HG03354 (cell line): ENCODE measurements around the gene PRKAG3.

Experiments used
- ATAC-seq: cut with Tn5 transposase; IDR thresholded peaks from one replicate; pipeline ENCODE4 v1.9.1; 2021; ENCODE audit warnings: mild to moderate bottlenecking; ENCODE audit not compliant: unreplicated experiment, poor library complexity, severe bottlenecking

Gene PRKAG3

DNA sequence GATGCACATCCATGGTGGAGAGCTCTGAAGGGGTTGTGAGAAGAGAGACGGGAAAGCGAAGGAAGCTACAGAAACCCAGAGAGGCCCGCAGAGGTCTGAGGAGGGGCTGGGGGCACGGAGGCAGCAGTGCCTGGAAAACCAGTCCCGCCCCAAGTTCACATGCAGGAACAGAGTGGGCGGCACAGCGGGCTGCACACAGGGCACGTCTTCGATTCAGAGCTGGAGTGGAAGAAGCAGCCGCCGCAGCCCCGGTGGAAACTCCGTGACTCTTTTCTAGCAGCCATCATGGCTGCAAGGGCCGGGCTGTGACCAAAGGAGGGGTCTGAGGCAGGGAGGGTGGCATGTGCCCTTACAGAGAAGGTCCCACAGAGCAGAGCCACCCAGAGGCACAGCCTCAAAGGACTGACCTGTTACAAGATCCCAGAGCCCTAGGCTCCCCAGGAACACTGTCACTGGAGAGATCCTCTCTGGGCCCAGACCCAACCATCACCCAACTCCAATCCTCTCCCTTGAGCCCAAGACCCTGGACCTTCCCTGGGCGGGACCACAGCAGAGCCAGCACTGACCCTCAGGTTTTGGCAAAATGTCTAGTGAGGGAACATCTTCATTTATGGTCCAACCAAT lies 10.7 kb downstream of the PRKAG3 start:
- ATAC-seq: no peak

DNA sequence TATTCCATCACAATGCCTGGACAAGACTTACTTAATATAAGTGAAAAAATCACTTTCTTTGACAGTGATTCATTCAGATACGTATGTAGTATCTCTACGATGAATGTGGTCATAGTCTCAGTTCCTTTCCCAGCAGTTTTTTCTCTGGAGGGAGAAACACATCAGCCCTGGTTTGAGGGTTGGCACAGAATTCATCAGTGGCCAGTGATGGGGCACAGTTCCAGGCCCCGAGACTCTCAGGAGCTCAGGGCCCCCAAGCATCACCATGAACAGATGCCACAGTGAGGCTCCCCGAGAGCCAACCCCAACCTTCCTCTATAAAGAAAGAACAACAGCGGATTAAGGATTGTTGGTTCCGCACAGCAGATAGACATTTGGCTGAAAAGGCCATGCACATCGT lies 12.5 kb downstream of the PRKAG3 start:
- ATAC-seq: no peak

DNA sequence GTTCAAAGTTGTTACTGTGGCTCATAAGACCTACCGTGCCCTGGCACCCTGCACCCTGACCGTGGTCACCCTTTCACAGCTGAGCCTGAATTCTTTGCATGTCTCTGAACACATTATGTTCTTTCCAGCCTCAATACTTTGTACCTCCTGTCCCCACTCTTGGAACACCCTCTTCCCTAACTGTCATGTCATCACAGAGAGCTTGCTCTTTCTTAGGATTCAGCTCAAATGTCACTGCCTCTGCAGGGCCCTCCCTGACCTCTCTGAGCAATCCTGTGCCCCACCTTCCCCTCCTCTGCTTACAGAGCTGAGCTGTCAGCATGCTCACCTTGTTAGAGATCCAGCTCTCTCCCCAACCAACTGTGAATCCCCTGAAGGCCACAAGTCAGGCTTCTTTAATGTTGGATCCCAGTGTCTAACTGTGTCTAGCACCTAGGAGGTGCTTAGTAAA lies 15.0 kb downstream of the PRKAG3 start:
- no peak for ATAC-seq

DNA sequence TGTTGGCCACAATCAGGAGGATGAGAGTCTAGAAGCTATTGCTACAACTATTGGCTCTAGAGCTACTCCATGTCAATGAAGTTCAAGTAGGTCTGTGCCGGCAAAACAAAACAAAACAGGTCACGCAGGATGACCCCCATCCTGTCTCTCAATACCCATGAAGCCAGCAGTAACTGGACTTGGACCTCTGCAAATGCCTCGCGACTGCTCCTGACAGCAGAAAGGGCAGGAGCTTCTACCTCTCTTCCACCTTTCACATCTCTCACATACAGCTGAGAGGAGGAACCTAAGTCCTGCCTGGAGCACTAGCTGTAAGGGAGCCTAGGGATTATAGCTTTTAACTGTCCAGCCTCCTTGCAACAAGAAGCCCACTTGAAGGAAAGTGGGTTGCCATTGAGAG lies 16.0 kb downstream of the PRKAG3 start:
- ATAC-seq: no peak

DNA sequence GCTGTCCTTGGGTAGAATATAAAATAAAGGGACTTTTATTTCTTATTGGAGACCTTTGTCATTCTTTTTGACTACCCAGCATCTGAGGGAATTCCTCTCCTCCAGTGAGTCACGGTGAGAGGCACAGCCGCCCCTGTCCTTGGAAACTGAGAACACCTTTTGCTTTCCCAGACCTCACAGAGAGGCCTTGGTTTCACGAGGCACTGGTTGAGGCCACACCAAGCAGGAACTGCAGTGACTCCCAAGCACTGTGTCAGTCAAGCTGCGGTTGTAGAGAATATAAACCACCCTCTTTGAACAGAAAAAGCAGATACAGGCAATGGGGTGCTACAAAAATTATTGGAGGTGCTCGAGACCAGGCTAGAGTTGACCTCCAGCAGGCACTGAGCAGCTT lies 16.4 kb downstream of the PRKAG3 start:
- ATAC-seq: no peak

DNA sequence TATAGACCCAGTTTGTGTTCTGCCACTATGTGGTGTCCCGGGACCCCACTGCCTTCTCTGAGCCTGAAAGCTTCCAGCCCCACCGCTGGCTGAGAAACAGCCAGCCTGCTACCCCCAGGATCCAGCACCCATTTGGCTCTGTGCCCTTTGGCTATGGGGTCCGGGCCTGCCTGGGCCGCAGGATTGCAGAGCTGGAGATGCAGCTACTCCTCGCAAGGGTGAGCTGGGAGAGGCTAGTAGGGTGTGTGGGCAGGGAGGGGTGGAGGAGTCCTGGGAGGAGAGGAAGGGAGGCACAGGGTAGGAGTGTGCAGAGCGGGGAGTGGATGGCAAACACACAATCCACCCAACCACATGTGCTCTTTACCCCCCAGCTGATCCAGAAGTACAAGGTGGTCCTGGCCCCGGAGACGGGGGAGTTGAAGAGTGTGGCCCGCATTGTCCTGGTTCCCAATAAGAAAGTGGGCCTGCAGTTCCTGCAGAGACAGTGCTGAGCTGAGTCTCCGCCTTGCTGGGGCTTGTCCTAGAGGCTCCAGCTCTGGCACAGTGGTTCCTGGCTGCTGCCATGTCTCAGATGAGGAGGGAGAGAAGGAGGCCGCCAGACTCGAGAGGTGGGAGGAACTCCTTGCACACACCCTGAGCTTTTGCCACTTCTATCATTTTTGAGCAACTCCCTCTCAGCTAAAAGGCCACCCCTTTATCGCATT lies 16.9 kb downstream of the PRKAG3 start:
- no peak for ATAC-seq

DNA sequence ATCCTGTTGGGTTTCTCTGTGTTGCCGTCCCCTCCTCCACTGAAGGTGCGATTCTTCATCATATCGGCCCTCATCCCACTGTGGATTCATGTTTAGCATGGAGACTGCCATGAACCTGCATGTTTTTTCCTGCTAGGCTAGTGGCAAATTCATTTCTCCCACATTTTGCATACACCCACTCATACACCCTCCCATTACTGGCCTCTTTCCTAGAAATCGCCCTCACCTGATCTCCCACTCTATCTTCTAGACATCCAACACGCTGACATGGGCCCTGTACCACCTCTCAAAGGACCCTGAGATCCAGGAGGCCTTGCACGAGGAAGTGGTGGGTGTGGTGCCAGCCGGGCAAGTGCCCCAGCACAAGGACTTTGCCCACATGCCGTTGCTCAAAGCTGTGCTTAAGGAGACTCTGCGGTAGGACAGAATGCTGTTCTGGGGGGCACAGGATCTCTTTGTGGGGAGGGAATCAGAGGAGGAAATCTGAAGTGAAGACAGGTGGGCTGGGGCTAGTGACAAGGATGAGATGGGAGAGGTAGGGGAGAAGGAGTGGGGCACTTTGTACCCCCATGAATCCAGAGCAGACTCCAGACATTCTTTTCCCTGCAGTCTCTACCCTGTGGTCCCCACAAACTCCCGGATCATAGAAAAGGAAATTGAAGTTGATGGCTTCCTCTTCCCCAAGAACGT lies 17.7 kb downstream of the PRKAG3 start:
- ATAC-seq: no peak

DNA sequence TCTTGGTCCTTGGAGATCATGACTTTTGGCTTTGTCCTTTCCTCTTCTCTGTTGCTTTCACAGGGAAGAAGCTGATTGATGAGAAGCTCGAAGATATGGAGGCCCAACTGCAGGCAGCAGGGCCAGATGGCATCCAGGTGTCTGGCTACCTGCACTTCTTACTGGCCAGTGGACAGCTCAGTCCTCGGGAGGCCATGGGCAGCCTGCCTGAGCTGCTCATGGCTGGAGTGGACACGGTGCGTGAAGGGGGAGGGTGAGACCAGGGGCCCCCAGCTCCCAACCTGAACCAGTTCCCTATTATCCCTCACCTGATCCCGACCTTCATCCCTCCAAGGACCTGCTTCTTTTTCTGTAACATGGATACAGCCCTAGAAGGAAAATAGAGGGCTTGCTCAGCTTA lies 18.7 kb downstream of the PRKAG3 start:
- ATAC-seq: no peak

DNA sequence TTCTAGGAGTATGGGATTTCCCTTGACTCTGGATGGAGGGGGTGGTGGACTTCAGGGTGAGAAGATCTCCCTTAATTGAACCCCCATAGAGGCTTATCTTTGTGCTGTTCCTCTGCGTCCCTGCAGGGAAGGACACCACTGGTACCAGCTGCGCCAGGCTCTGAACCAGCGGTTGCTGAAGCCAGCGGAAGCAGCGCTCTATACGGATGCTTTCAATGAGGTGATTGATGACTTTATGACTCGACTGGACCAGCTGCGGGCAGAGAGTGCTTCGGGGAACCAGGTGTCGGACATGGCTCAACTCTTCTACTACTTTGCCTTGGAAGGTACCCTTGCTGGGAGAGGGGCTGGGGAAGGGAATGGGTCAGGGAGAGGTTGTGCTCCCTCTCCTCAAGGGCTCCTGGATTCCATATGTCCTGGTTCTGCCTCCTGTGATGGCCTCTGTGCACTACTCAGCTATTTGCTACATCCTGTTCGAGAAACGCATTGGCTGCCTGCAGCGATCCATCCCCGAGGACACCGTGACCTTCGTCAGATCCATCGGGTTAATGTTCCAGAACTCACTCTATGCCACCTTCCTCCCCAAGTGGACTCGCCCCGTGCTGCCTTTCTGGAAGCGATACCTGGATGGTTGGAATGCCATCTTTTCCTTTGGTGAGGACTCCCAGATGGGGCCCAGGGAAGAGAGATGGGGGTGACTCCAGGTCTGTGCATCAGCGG lies 19.3 kb downstream of the PRKAG3 start:
- no peak for ATAC-seq

DNA sequence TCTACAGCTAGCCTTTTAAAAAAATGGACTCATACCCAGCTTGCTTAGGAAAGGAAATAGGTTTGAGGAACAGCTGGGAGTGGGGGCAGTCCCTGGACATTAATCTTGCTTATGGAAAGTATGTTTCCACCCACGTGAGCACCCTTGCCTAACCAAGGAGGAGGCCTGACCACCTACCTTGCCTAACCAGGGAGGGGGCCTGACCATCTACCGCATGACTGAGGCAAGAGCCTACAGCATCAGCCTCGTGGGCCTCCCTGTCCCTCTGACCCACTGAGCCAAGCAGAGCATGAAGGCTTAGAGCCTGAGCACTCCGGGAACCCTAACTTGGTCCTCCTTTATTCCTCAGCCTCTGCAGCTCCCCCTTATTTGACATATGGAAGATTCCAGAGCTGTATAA lies 20.2 kb downstream of the PRKAG3 start:
- no peak for ATAC-seq

DNA sequence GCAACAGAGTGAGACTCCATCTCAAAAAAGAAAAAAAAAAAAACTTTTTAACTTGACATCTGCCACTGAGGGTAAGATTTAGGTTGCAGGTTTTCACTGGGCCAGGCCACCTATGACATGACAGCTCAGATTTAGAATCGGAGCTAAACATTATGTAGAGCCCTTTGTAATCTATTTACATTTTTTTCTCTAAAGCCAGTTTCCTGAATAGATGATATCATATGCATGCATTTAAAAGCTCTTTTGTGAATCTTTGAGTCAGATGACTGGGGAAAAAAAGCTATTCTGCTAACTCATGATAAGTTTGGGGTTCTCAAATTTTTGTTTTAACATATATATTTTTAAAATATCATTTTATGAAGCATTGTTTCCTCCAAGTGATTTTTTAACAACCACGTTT lies 21.3 kb downstream of the PRKAG3 start:
- no peak for ATAC-seq

DNA sequence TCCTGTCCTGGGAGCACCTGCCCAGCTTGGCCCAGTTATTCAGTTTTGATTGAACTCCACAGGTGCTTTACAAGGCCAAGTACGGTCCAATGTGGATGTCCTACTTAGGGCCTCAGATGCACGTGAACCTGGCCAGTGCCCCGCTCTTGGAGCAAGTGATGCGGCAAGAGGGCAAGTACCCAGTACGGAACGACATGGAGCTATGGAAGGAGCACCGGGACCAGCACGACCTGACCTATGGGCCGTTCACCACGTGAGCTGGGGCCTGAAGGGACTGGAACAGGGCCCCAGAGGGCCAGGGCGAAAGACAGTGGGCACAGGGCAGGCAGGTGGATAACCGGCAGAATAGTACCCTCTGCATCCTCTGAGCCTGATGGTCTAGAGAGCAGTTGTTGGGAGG lies 22.1 kb downstream of the PRKAG3 start:
- no peak for ATAC-seq

DNA sequence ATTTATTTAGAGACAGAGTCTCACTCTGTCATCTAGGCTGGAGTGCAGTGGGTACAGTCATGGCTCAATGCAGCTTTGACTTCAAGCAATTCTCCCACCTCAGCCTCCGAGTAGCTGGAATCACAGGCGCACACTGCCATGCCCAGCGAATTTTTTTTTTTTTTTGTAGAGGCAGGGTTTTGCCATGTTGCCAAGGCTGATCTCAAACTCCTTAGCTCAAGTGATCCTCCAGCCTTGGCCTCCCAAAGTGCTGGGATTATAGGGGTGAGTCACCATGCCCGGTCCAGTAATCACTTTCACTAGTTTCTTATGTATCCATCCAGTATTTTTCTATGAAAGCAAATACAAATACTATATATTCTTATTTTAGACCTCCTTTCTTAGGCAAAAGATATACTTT lies 24.0 kb downstream of the PRKAG3 start:
- no peak for ATAC-seq

DNA sequence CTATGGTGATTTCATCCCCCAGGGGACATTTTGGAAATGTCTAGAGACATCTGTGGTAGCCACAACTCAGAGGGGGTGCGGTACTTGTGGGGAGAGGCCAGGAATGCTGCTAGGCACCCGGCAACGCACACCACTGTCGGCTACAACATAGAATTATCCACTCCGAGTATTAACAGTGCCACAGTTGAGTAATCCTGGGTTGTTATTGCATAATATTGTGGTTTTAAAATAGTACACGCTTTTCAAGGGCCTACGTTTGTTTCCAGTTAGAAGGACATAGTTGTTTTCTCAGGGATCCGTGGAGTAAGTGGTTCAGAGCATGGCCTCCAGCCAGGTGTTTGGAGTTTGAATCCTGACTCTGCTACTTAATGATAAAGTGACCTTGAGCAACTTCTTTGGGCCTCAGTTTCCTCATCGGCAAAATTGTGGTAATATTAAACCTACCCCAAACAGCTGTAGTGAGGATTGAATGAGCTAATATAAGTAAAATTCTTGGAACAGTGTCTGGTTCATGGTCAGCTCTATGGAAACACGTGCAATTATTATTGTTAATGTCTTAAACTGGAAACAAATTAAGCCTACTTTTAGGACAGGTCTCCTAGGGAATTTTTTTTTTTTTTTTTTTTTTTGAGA lies 25.1 kb downstream of the PRKAG3 start:
- peak; percentile 62 for ATAC-seq

DNA sequence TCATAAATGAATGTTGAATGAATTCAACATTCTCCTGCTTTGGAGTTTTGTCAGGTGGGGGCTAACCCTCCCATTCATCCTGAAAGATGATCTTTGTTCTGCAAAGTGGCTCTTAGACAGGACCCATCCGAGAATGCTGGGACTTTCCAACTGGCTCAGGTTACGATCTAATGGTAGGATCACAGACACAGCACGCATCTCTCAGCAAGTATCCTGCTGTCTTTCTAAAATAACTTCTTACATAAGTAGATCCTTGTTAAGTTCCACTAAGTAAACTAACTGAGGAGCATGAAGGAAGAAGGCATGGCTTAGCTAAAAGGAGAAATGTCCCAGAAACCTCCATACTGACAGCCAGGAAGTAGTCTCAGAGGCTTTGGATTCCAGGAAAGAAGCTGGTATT lies 26.0 kb downstream of the PRKAG3 start:
- ATAC-seq: no peak

DNA sequence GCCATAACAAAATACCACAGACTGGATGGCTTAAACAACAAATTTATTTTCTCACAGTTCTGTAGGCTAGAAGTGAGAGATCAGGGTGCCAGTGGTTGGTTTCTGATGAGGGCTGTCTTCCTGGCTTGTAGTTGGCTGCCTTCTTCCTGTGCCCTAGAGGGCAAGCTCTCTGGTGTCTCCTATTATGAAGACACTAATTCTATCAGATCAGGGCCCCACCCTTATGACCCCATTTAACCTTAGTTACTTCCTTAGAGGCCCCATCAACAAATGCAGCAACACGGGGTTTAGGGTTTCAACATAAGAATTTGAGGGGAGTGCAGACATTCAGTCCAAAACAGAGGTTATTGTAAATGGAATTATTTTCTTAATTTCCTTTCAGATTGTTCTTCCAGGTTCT lies 26.8 kb downstream of the PRKAG3 start:
- no peak for ATAC-seq

DNA sequence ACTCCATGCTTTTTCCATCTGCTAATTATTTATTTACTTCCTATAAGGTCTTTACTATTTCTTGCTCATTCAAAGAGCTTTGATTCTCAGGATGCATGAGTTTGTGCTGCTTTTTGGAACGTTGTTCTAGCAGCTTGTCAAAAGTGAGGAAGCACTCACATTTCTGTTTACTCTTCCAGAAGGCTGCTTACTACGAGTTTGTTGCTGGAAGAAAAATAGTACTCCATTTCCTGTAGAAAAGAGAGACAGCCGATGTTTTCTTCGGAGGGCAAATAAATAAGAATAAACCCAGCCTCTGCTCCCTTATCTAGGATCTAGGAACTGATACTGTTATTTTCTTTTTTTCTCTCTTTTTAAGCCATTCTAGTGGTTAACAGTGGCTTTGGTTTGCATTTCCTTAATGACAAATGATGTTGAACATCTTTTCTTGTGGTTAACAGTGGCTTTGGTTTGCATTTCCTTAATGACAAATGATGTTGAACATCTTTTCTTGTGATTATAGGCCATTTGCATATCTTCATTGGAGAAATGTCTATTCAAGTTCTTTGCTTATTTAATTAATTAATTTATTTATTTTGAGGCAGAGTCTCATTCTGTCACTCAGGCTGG lies 29.1 kb downstream of the PRKAG3 start:
- no peak for ATAC-seq

DNA sequence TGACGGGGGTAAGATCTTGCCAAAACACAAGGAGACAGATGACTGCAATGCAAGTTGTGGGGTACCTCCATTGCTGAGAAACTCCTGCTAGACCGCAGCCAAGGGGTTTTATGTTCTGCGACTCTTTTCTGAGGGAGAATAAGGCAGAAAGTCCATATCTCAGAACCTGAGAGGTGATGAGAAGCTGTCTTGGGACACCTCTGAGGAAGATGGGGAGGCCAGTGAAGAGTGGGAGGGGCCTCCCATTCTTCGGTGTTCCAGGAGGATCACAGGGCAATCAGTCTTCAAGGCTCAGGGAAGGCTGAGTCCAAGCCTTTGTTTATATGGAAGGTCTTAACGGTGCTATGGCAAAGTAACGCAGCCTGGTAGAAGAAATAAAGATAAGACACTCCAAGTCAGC lies 31.6 kb downstream of the PRKAG3 start:
- ATAC-seq: no peak

DNA sequence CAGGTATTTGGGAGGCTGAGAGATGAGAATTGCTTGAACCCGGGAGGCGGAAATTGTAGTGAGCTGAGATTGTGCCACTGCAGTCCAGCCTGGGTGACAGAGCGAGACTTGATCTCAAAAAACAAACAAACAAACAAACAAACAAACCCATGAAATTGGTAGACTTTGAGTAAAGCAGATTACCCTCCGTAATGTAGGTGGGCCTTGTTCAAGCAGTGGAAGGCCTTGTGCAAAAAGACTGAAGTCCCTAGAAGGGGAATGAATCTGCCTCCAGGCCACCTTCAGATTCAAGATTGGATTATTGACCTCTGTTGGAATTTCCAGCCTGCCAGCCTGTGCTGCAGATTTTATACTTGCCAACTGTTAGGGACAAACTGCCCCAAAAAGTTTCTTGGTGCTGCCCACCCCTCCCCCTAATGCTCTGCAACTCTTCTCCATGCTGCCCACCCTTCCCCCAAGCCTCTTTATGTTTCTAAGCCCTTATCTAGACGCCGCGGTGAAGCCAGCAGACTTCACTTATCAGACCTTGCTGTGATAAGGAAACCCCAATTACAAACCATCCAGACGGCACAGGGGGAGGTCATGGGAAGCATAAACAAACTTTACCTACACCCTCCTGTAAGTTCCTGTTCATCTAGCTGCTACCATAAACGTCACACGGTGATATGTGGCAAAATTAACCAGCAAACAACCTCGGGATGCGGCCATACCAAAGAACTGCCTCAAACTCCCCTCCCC lies 32.7 kb downstream of the PRKAG3 start:
- ATAC-seq: no peak
